GM18511 (cell line): ENCODE results near the gene MAP4.

Experiments
- ATAC-seq: cut with Tn5 transposase; IDR thresholded peaks from one replicate; pipeline ENCODE4 v1.9.1; 2021; ENCODE audit warnings: mild to moderate bottlenecking, moderate library complexity; ENCODE audit not compliant: unreplicated experiment

The MAP4 gene

DNA sequence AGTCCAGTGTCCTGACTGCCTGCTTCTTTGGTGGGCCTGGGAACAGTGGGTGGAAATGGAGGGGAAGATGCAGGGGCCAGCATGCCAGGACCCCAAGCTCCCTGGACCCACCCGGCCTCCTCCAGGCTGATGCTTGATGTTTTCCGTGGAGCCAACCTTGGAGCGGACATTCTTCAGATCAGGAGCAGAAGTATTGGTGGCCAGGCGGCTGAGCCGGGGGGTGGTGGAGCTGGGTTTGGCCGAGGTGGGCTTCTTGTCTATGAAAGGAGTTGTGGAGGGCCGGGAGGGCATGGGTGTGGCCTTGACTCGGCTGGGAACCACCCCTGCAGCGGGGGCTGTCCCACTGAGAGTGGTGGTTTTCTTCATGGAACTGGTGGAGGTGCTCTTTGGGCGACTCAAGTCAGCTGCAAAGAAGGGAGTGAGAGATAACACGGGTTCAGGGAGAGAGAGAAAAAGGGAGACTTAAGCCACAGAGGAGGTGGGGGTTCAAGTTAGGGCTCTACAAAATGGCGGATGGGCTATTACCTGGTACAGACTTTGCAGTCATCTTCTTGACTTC, 145.4 kb downstream of the MAP4 start:
- no peak for ATAC-seq

DNA sequence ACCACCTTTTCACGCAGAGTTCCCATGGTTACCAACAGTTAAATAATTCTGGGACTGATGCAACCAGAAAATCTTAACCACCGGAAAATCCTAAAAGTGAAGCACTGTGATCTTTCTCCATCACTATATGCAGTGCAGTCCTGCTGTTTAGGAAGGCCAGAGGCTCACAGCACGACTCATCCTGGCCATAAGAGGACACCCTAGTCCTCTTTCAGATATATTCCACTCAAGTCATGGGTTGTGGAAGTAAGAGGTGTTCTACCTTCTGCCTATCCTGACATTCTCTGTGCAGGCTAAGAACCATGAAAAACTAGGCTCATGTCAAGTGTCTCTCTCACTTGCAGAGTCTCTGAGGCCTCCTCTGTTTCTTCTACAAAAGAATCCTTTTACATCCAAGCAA, 146.1 kb downstream of the MAP4 start:
- no peak for ATAC-seq

DNA sequence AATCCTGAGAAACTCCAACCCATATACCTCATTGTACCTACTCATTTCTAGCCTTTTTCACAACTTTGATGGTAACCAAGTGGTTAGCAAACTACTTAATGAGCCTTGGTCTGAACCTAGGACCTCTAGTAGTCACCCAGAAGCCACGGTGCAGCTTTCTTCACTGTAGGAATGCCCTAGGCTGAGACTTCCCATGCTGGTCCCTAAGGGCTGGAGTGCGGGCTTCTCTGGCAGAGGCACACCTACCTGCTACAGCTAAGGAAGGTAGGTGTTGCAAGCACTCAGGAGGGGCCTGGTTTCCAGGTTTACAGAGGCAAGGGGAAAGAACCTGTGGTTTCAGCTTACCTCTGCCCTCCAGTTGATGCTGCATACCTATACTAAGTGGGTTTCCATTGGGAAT, 147.9 kb downstream of the MAP4 start:
- no peak for ATAC-seq

DNA sequence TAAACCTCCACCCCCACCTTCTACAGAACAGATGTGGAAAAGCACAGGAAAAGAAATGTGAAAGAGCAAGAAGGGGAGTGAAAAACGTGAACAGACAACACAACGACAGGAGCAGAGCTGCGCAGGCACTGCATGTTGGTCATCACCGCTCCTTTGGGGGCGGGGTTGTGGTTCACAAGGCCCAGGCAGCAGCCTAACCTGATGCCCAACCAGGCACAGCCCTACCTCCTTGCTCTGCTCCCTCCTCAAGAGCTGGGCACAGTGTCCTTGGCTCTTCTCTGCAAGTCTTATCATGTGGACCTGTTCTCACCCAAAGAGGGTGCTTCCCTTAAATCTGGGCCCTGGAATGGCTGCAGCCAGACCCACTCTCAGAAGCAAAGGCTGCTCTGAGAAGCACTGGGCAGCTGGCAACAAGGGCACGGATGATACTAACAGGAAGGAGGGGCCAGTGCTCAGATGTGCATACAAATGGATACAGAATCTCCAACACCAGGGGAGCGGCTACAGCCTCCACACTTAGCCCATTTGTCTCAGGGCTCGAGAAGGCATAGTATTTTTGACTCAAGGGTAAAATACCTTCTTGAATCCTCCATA, 148.7 kb downstream of the MAP4 start:
- no peak for ATAC-seq

DNA sequence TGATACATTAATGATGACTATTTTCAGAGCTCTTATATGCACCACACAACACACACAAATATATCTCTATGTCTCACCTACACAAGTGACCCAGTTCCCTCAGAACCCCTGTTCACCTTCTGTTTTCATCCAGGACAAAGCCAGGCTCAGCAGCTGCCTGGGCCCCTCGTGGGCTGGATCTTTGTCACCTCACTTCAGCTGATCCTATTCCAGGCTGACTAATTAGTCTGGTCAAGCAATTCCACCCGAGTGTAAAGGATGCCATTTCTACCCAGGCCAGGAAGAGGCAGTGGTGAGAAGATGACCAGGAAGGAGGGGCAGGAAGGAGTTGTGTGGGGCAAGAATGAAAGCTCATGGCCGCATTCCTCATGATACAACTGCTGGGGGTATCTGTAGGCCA, 151.0 kb downstream of the MAP4 start:
- ATAC-seq, result no peak

DNA sequence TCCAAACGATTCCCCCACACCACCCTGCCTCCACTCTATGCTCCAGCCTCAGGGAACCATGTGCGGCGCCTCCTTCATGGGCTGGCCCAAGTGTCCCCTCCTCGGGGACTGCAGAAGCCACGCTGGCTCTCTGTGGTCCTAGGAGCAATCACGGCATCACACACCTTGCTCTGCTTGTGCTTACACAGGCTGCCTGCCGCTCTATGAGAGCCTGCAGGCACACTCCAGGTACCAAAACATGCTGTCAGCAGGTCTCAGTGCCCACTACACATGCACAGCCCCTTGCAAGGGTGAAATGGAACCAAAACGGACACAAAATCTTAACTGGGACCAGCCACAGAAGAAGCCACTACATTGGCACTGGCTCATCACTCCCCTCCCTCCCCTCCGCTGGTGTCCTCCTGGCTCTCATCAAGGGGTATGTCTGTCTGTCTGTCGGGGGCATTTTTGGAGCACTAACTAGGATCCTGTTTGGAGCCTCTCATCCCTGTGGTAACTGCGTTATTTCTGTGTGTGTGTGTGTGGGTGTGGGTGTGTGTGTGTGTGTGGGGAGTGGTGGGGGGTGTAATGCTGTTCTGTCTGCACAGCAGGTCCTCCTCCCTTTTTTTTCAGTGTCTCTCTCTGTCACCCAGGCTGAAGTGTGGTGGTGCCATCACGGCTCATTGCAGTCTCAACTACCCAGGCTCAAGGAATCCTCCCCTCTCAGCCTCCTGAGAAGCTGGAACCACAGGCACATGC, 152.7 kb downstream of the MAP4 start:
- ATAC-seq, result no peak

DNA sequence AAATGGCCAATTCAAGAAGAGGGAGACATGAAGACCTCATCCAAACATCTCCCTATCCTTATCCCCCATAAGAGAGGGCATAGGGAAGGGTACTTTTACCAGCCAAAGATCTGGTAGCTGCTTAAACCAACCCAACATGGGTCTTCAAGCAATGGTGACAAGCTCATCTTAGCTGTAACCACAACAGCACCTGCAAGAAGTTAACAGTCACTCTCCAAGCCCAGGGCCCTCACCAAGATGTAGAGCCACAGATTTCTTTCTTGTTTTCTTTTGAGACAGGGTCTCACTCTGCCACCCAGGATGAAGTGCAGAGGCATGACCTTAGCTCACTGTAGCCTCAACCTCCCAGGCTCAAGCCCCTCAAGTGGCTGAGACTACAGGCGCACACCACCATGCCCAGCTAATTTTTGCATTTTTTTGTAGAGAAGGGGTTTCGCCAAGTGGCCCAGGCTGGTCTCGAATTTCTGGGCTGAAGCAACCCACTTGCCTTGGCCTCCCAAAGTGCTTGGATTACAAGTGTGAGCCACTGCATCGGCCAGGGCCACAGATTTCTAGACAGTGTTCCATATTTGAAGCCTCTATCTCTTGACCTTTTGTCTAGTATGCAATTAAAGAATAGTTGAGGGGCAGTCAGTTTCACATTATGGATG, 156.1 kb downstream of the MAP4 start:
- no peak for ATAC-seq

DNA sequence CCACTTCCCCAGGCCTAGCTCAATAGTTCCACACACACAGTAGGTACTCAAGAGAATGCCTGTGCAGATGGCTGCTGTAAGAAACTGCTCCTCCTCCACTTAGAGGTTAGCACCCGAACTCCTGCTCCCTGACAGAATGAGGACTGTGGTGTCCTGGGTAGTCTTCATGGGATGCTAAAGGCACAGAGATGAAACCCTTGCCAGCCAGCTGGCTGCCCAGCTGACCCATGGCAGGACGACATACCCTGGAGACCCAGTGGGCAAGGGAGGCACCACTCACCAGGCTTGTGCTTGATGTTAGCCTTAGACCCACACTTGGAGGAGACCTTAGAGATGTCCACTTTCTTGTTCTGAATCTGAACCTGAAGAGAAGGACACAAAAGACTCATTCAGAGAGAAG, 159.1 kb downstream of the MAP4 start:
- no peak for ATAC-seq

DNA sequence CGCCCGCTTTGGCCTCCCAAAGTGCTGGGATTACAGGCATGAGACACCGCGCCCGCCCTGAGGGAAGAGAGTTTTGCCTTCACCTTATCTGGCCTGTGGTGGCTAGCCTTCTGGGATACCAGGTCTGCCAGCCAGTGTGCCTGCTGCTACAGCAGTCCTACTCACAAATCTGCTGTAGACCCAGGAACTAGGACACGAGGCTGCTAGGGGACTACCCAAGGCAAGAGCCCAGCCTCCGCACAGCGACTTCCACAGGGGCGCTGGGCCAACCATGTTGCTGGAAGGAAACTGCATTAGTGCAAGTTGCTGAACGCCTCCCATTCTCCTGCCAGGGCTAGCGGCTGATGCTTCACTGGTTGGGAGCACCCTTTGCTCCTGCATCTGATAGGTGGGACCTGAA, 159.5 kb downstream of the MAP4 start:
- no peak for ATAC-seq

DNA sequence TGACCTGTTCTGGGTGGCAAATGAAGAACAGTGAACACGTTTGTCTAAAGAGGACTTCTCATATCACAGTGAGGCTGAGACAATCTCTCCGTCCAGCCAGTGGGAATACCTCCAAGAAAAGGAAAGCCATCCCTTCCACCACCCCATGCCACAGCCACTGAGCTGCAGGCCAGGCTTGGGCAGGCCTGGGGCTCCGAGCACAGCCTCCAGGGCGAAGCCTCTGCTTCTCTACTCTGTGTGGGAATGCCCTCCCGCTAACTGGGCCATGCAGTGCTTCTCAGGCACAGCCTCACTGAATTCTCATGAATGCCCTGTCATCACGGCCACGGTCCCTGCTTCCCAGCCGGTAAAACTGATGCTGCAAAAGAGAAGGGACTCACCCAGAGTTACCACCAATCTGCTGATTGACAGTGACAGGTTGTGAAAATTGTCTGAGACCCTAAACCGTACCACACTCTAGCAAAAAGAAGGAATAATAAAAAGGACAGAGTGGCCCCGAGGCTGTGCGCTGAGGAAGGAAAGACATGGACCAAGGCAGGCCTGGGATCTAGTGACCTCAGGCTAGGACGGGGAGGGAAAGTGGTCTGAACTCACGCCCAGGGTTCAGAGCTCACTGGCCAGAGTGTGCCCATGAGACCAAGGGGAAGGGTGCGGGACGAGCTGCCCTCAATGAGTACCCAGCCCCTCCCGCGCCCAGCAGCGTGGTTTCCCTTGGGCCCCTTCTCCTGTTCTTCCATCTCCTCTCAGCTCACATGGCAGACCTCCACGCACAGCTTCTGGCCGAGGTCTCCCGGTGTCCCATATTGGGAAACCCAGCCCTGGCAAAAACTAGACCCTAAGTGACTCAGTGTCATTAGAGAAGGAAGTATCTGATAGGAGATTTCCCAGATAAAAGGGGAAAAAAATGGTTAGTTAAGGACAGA, 160.5 kb downstream of the MAP4 start:
- no peak for ATAC-seq

DNA sequence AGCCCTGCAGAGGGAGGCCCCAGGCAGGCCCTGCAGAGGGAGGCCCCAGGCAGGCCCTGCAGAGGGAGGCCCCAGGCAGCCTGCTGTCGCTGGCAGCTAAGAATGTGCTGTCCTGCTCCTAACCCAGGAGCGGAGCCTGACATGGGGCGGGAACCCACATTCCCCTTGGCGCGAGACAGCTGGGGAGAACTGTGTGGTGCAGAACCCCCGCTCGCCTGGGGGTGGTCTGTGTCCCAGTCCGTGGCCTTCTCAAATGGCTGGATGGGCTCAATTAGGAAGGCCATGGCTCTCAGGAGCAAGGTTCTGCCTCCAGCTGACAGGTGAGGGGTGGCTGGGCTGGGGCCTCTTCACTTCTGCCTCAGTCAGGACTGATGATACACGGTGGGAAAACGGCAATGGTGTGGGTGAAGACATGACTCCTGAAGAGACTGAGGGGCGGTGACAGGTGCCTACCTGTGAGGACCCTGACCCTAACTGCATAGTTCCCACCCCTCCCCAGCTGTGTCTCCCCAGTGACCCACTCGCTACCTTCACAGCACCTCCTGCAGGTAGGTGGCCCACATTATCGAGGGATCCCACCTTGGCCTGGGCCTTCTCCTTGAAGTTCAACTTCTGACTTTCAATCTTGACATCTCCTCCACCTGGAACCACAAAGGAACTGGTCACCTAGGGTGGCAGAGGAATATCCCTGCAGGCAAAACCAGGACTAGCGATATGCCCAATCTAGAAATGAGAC, 161.3 kb downstream of the MAP4 start:
- no peak for ATAC-seq

DNA sequence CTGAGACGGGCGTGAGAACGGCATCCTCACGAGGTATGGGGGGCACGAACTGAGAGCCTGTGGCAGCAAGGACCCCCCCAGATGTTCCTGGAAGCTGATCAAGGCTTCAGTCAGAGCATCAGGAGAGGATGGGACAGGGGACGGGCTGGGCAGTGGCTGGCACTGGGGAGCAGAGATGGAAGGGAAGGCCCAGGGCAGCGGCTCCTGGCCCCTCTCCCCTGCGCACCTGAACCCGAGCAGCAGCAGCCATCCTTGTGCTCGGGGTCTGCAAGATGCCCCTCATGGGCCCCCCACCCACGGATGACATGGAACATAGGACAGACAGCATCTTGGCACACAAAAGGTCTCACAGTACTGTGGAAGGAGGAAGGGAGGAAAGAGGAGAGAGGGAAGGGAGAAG, 161.9 kb downstream of the MAP4 start:
- ATAC-seq, result no peak

DNA sequence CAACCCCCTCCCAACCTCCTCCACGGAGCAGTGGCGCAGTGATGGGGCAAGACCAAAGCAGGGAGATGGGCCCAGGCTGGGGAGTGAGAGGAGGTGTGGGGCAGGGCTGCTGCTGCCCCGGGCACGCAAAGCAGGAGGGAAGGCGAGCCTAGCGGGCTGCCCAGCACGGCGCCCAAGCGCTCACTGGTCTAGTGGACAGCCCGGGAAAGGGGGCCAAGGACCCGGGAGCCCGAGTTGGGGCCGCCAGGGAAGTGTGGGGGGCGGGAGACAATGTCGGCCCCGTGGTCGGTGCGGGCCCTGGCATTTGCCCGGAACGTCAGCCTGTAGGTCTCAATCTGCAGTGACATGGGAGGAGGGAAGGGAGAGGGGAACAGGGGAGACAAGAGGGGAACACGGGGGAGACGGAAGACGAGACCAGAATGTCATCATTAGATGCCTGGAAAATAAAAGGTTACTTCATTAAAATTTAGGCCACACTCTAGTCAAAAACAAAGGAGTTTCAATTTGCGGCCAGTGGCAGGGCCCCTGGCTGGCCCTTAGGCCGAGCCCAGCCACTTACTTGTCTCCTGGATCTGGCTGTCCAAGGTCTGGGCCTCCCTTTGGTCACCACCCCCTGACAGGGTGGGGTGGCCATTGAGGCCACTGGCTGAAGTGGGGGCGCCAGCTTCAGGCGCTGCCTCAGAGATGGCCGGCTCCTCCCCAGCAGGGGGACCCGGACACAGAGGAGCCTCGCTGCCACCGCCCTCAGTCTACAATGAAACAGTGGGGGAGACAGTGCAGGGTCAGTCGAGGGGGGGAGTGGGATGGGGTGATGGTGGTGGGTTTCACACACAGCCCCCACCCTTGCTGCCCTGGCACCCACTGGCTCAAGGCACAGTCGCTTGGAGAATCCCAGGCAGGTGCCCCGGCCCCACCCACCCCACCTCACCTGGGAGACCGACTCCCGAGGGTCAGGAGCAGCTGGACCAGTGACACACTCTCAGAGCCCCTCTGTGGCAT, 163.3 kb downstream of the MAP4 start:
- ATAC-seq, result no peak

DNA sequence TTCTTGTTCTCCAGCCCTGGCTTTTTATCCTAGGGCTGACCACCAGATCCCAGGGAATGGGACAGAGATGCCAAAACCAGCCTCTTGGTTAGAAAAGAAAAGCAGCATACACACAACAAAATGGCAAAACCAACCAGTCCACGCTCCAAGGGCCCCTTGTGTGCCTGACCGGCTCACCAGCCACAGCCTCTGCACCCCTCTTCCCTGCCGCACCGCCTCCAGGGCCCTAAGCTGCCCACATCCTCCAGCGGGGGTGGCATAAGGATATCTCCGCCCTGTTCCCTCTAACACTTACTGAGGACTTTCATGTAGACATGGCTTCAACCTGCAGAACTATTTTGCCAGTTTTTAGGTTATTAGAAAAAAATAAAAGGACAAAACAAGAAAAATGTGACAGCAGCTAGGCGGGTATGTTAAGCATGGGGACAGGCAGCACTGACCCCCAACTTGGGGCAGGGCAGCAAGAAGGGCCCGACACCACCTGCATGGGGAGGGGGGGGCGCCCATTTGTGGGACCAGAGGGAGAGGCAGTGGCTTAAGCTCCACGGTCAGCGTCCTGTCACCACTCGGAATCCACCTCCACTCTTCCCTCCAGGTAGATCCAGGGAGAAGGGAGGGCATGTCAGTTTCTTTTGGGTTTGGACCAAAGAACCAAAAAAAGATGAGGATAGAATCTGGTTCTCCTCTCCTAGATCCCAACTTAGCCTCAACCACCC, 164.2 kb downstream of the MAP4 start:
- ATAC-seq, result no peak

DNA sequence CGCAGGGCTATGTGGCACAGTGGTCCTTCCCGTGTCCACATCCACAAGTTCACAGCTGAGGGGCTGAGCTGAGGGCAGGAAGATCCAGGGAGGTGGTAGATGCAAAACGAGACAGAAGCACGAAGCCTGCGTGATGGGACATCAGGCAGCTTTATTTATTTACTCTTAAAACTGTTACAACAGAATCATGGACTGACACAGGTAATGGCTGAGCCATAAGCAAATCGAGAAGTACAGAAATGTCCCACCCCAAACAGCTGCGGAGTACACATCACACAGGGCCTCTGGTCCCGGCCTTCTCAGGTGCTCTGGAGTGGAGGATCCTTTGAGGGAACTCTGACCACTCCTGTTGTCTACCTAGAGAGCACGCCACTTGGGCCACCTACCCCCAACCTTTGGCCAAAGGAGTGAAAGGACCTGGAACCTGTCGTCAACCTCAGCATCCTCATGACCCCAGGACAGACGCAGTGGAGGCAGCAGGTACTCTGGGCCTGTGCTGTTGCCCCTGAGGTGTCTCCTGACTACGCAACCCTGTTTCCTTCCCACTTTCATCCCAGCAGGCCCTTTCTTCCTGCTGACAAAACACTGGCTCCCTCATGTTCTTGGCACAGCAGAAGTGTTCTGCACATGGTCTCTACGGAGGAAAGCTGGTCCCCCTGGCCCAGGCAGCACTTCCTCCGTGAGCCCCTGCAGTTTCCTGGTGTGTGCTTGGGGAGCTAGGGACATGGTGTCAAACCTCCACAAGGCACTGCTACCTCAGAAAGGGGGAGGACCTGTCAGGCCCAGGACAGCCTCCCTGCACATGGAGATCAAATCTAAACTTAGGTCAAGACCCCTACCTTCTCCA, 165.4 kb downstream of the MAP4 start:
- no peak for ATAC-seq

DNA sequence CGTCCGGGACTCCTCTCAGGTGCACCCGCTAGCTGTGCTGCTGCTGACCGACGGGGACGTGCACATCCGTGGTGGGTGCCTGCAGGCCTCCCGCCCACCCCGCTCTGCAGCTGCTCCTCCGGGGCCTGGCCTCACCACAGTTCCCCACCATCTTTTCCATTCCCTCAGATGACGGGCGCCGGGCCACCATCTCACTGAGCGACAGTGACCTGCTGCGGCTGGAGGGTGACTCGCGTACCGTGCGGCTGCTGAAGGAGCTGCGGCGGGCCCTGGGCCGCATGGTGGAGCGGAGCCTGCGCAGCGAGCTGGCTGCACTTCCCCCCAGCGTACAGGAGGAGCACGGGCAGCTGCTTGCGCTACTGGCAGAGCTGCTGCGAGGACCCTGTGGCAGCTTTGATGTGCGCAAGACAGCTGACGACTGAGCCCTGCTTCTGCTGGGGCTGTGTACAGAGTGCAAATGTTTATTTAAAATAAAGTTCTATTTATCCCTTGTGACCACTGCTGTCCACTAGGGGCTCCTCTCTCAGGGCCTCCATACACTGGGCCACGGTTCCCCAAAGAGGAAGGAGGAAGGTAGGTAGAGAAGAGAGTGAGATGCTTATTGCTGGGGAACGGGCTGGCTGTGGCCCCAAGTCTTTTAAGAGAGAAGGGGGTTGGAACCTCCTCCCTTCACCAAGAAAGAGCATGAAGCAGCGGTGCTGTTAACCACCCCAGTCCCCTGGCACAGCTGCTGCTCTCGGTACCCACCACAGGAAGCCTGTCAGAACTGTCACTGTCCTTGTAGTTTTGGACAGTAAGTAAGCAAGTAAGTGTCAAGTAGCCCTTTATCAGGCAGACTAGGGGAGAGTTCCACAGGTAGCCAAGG, 166.3 kb downstream of the MAP4 start:
- ATAC-seq, result no peak
